HepG2 (cell line): ENCODE data around the gene TMEM35A.

ENCODE experiments used
- ETV6 ChIP-seq: sonication (generic); formaldehyde crosslinking; conservative IDR thresholded peaks from 2 replicates; pipeline ENCODE4 v1.4.0; 2020; ENCODE audit warnings: missing genetic modification reagents
- GABPA ChIP-seq, 2 experiments: IDR thresholded peaks; 2 replicates each; pipeline ENCODE4 v1.6.1; 2011 to 2016; ENCODE audit warnings: low read depth in 2 of 2, low read length in 1 of 2, missing biosample characterization in 1 of 2, missing genetic modification characterization in 1 of 2
- MAFG ChIP-seq: sonication (generic); formaldehyde crosslinking; IDR thresholded peaks from 2 replicates; pipeline ENCODE4 v1.5.1; 2020; ENCODE audit warnings: mild to moderate bottlenecking, missing genetic modification reagents
- NFIC ChIP-seq: IDR thresholded peaks from 2 replicates; pipeline ENCODE4 v1.6.1; 2012; ENCODE audit warnings: mild to moderate bottlenecking, low read length, inconsistent platforms
- NR1H2 ChIP-seq: sonication (generic); formaldehyde crosslinking; IDR thresholded peaks from 2 replicates; pipeline ENCODE4 v1.8.1; 2022; ENCODE audit warnings: low read depth, missing genetic modification reagents, borderline replicate concordance
- POLR2AphosphoS5 ChIP-seq: IDR thresholded peaks from 2 replicates; pipeline ENCODE4 v1.6.1; 2012; ENCODE audit warnings: low read depth, low read length
- RAD51 ChIP-seq: fragments of 450-650 bp; IDR thresholded peaks from 2 replicates; pipeline ENCODE4 v1.6.1; 2016; ENCODE audit warnings: borderline replicate concordance
- ZNF337 ChIP-seq: sonication (generic); formaldehyde crosslinking; IDR thresholded peaks from 2 replicates; pipeline ENCODE4 v1.5.1; 2020; ENCODE audit warnings: missing genetic modification reagents, low read depth, mild to moderate bottlenecking, borderline replicate concordance
- ZNF569 ChIP-seq: sonication (generic); formaldehyde crosslinking; IDR thresholded peaks from 2 replicates; pipeline ENCODE4 v1.5.0; 2020; ENCODE audit warnings: mild to moderate bottlenecking, missing genetic modification reagents, moderate library complexity, borderline replicate concordance
- ZSCAN21 ChIP-seq: sonication (generic); formaldehyde crosslinking; IDR thresholded peaks from 2 replicates; pipeline ENCODE4 v1.8.0; 2022; ENCODE audit warnings: mild to moderate bottlenecking, missing genetic modification reagents, moderate library complexity, borderline replicate concordance

- TF ChIP-seq ZNF337 (CRISPR knock-in tag): no peak
- no peak for TF ChIP-seq POLR2AphosphoS5
- TF ChIP-seq NFIC: no peak
- no peak for TF ChIP-seq ZNF569 (CRISPR knock-in tag)
- no peak for TF ChIP-seq ETV6 (CRISPR knock-in tag)
- no peak for TF ChIP-seq GABPA (IDR thresholded peaks at IDR 0.05; ENCODE audit: low read depth, low read length)
- no peak for TF ChIP-seq GABPA (CRISPR knock-in tag; IDR thresholded peaks at IDR 0.05; ENCODE audit: low read depth)
- TF ChIP-seq NR1H2 (CRISPR knock-in tag): no peak
- TF ChIP-seq MAFG (CRISPR knock-in tag): no peak
- TF ChIP-seq RAD51: no peak
- TF ChIP-seq ZSCAN21 (CRISPR knock-in tag): no peak
These were observed 1.8 kb downstream of the TMEM35A start for GRCh38 chrX:101080326-101081124.
